HepG2 (cell line): ENCODE measurements around the gene CDH13. TPM values are rescaled to one million over a fixed set of nuclear protein-coding genes. Genes with fewer than 3 reads are reported as not detected.
A peak's percentile ranks its signal among the peaks of the same experiment; 100 is the strongest.

Experiments used
- ATAC-seq: fragments of 200-7000 bp; cut with Tn5 transposase; 3 replicates; pipeline ENCODE4 v1.9.1; 2020; ENCODE audit warnings: mild to moderate bottlenecking, moderate library complexity
- BruUV-seq: library from RNA; stranded (reverse); fragments of 400-500 nt; replicated peaks from 2 replicates; lab custom pipeline; 2021; lab: Mats Ljungman, UMichigan
- CTCF ChIA-PET: fragments of 300-600 bp; formaldehyde crosslinking; extraction: SDS; loops from one replicate; lab custom pipeline; 2021; ENCODE audit warnings: low total read pairs, inconsistent platforms, low intra/inter-chr PET ratio; lab: Yijun Ruan, JAX
- POLR2A ChIA-PET: fragments of 350-600 bp; sonication (Branson Sonifier 250); formaldehyde crosslinking; loops from one replicate; lab custom pipeline; 2020; ENCODE audit warnings: antibody characterized with exemption, inconsistent platforms; lab: Yijun Ruan, JAX
- DNase-seq: peaks from one replicate; pipeline ENCODE4 v3.0.0-alpha.2; 2015; ENCODE audit warnings: low spot score
- FAIRE-seq: peaks from 3 replicates; lab custom pipeline; 2011; peaks lifted over from hg19 to GRCh38; lab: Jason Lieb, UNC
- H2AFZ ChIP-seq: one replicate; pipeline ENCODE4 v1.6.1; 2011; ENCODE audit warnings: low read length, inconsistent platforms
- H3K27ac ChIP-seq: fragments of 300-600 bp; 3 replicates; pipeline ENCODE4 v1.8.0; 2011; ENCODE audit warnings: mixed run types, mild to moderate bottlenecking, mixed read lengths, low read length, inconsistent platforms; ENCODE audit not compliant: insufficient read depth; ENCODE audit errors: extremely low read length
- H3K27me3 ChIP-seq, 2 experiments: fragments of 200-600 bp in 1 of 2; 2 replicates in 1 of 2; 3 replicates in 1 of 2; pipeline versions ENCODE4 v1.6.0 to v1.8.0; 2011; ENCODE audit warnings: low read length in 2 of 2, mild to moderate bottlenecking in 2 of 2, moderate library complexity in 2 of 2, inconsistent platforms in 1 of 2; ENCODE audit not compliant: insufficient read depth in 2 of 2, control insufficient read depth in 1 of 2
- H3K36me3 ChIP-seq, 2 experiments: fragments of 200-600 bp in 1 of 2; replicated peaks in 1 of 2; 2 replicates in 1 of 2; 3 replicates in 1 of 2; pipeline versions ENCODE4 v1.5.1 to v1.8.0; 2011; ENCODE audit warnings: low read length in 2 of 2, inconsistent platforms in 1 of 2; ENCODE audit not compliant: insufficient read depth in 2 of 2, control insufficient read depth in 1 of 2
- H3K4me1 ChIP-seq: 2 replicates; pipeline ENCODE4 v1.5.1; 2012; ENCODE audit warnings: low read length, inconsistent platforms; ENCODE audit not compliant: insufficient read depth
- H3K4me2 ChIP-seq: 2 replicates; pipeline ENCODE4 v1.6.0; 2011; ENCODE audit warnings: low read depth, low read length, inconsistent platforms
- H3K4me3 ChIP-seq, 3 experiments: fragments of 200-600 bp in 1 of 3; sonication (generic), shearing (Covaris generic) in 1 of 3; replicated peaks in 1 of 3; 2 replicates each; pipeline ENCODE4 v1.5.1; 2011 to 2016; ENCODE audit warnings: low read length in 3 of 3, inconsistent platforms in 2 of 3, low read depth in 2 of 3, mild to moderate bottlenecking in 2 of 3, control low read depth in 1 of 3, mixed read lengths in 1 of 3; ENCODE audit not compliant: insufficient read depth in 1 of 3
- H3K79me2 ChIP-seq: one replicate; pipeline ENCODE4 v1.6.1; 2011; ENCODE audit warnings: low read length, inconsistent platforms; ENCODE audit not compliant: insufficient read depth
- H3K9ac ChIP-seq: 2 replicates; pipeline ENCODE4 v1.6.0; 2011; ENCODE audit warnings: mild to moderate bottlenecking, low read depth, low read length, inconsistent platforms; ENCODE audit not compliant: insufficient read depth
- H3K9me3 ChIP-seq: 2 replicates; pipeline ENCODE4 v1.5.1; 2012; ENCODE audit warnings: mild to moderate bottlenecking, low read length
- H4K20me1 ChIP-seq: 2 replicates; pipeline ENCODE4 v1.6.0; 2011; ENCODE audit warnings: inconsistent platforms, mild to moderate bottlenecking, low read length, moderate library complexity; ENCODE audit not compliant: insufficient read depth
- CHD4 ChIP-seq: fragments of 200-600 bp; sonication (generic); IDR thresholded peaks from 2 replicates; pipeline ENCODE4 v1.7.0; 2017; ENCODE audit warnings: mild to moderate bottlenecking, low read length, borderline replicate concordance
- FOSL2 ChIP-seq: sonication (generic); formaldehyde crosslinking; IDR thresholded peaks from 2 replicates; pipeline ENCODE4 v1.4.0; 2020; ENCODE audit warnings: missing genetic modification reagents
- HNF1A ChIP-seq, 2 experiments: sonication (generic) in 1 of 2; formaldehyde crosslinking in 1 of 2; IDR thresholded peaks; 2 replicates each; pipeline versions ENCODE4 v1.4.0 to v1.6.1; 2016 to 2020; ENCODE audit warnings: borderline replicate concordance in 1 of 2, low read depth in 1 of 2, mild to moderate bottlenecking in 1 of 2, missing genetic modification reagents in 1 of 2
- ISX ChIP-seq: sonication (generic); formaldehyde crosslinking; conservative IDR thresholded peaks from 2 replicates; pipeline ENCODE4 v1.5.0; 2020; ENCODE audit warnings: missing genetic modification reagents
- NFYB ChIP-seq: sonication (generic); formaldehyde crosslinking; IDR thresholded peaks from 2 replicates; pipeline ENCODE4 v1.4.0; 2020; ENCODE audit warnings: missing genetic modification reagents
- YEATS2 ChIP-seq: sonication (generic); formaldehyde crosslinking; IDR thresholded peaks from 2 replicates; pipeline ENCODE4 v1.4.0; 2020; ENCODE audit warnings: missing genetic modification reagents, borderline replicate concordance
- ZMAT3 ChIP-seq: sonication (generic); formaldehyde crosslinking; conservative IDR thresholded peaks from 2 replicates; pipeline ENCODE4 v1.7.0; 2021; ENCODE audit warnings: missing genetic modification reagents
- ZNF75D ChIP-seq: sonication (generic); formaldehyde crosslinking; IDR thresholded peaks from 2 replicates; pipeline ENCODE4 v1.8.1; 2023; ENCODE audit warnings: missing genetic modification reagents, mild to moderate bottlenecking, borderline replicate concordance
- ZNF776 ChIP-seq: sonication (generic); formaldehyde crosslinking; IDR thresholded peaks from 2 replicates; pipeline ENCODE4 v1.4.0; 2020; ENCODE audit warnings: mild to moderate bottlenecking, missing genetic modification reagents
- WGBS: methylation state at CpG from one replicate; pipeline ENCODE4 v1.1.6; 2017; ENCODE audit warnings: low lambda C conversion rate; 5-methylcytosine and 5-hydroxymethylcytosine counted together
- in situ Hi-C: cut with HindIII; loops from 2 replicates; pipeline ENCODE4 v1.10.0; 2017; ENCODE audit warnings: low pct_unique_long_range_greater_than_20kb; ENCODE audit not compliant: extremely low pct_ligation_motif_present
- intact Hi-C: fragments of 100-400 bp; cut with micrococcal nuclease; formaldehyde crosslinking; loops from one replicate; pipeline ENCODE4 v1.10.0; 2022; ENCODE audit not compliant: unreplicated experiment
- polyA plus RNA-seq, 8 experiments: library from polyadenylated mRNA; depleted of rRNA in 3 of 8; stranded (reverse) in 7 of 8; unstranded in 1 of 8; fragments of >200 nt; fragmentation: Illumina TruSeq in 4 of 8; extraction: Trizol in 4 of 8; gene quantifications; 2 replicates each; pipeline versions ENCODE4 v1.2.1 to v1.2.3, GENCODE V29; 2011 to 2016; ENCODE audit warnings: low read depth in 4 of 8, missing spikeins in 1 of 8, mixed read lengths in 1 of 8; ENCODE audit not compliant: insufficient read depth in 1 of 8
- total RNA-seq, 5 experiments: library from RNA; depleted of rRNA; stranded (reverse); fragments of >200 nt; fragmentation: Illumina TruSeq; extraction: Trizol; gene quantifications; 2 replicates each; pipeline ENCODE4 v1.2.3, GENCODE V29; 2016; ENCODE audit warnings: low read depth in 1 of 5
- TF ChIP-seq, protein P1 (sequence below): fragments of 450-650 bp; IDR thresholded peaks from 2 replicates; pipeline ENCODE4 v1.6.1; 2016
- TF ChIP-seq, protein P2 (sequence below): IDR thresholded peaks from 2 replicates; pipeline ENCODE4 v1.6.1; 2016; ENCODE audit warnings: low read depth, control low read depth

The CDH13 gene
- total and polyA plus RNA-seq, 2 of the 13 experiments (the other 11 are each of a cell fraction or from before 2014, with no cell fraction given), result not detected

GRCh38 chr16:83348991-83349390 is 722.2 kb downstream of the CDH13 start:
- DNase-seq, result no peak
- CTCF ChIA-PET, result no interaction called here
- no peaks in the 10 kb centered on the region for H3K4me1 ChIP-seq
- no peaks in the 10 kb centered on the region for H4K20me1 ChIP-seq
- H3K79me2 ChIP-seq, result no peaks in the 10 kb centered on the region
- TF ChIP-seq, protein P1, sequence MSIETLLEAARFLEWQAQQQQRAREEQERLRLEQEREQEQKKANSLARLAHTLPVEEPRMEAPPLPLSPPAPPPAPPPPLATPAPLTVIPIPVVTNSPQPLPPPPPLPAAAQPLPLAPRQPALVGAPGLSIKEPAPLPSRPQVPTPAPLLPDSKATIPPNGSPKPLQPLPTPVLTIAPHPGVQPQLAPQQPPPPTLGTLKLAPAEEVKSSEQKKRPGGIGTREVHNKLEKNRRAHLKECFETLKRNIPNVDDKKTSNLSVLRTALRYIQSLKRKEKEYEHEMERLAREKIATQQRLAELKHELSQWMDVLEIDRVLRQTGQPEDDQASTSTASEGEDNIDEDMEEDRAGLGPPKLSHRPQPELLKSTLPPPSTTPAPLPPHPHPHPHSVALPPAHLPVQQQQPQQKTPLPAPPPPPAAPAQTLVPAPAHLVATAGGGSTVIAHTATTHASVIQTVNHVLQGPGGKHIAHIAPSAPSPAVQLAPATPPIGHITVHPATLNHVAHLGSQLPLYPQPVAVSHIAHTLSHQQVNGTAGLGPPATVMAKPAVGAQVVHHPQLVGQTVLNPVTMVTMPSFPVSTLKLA, result peak; percentile 47; the same call in 1 of the 2 replicates
- no peak for TF ChIP-seq YEATS2 (CRISPR knock-in tag)
- TF ChIP-seq, all 625 proteins: peak for 1
- WGBS, result 37% methylated on average over 4 of the region's 5 CpGs
- in situ Hi-C loops, result no loop called here
- Histone ChIP-seq H3K27me3 (peaks cover 0 to 5% of the 10 kb centered on the region in 2 experiments; a peak in 1 of 5 replicates), H3K9me3 (no peaks in the 10 kb centered on the region), H3K36me3 (no peaks in the 10 kb centered on the region), H3K27ac (no peak overlapping the region), H3K9ac (no peak overlapping the region), H2AFZ (no peak overlapping the region), H3K4me2 (no peak overlapping the region), H3K4me3 (no peak overlapping the region)
- intact Hi-C loops, result no loop called here
- ATAC-seq (no peak), FAIRE-seq (no peak)
- no TSS peak for BruUV-seq
- POLR2A ChIA-PET, result no interaction called here

- Histone ChIP-seq H3K36me3 (no peaks in the 10 kb centered on the region), H3K4me3 (no peak overlapping the region), H3K27me3 (no peaks in the 10 kb centered on the region; a peak in 1 of 5 replicates), H3K4me2 (no peak overlapping the region), H3K9ac (no peak overlapping the region), H4K20me1 (no peaks in the 10 kb centered on the region), H3K9me3 (no peaks in the 10 kb centered on the region), H3K79me2 (no peaks in the 10 kb centered on the region), H3K27ac (no peak overlapping the region), H2AFZ (no peak overlapping the region), H3K4me1 (no peaks in the 10 kb centered on the region)
- ChIA-PET CTCF (no interaction called here), POLR2A (no interaction called here)
- no peak for DNase-seq
- BruUV-seq, result no TSS peak
- WGBS, result 1% methylated on average over 5 of the region's 5 CpGs
- intact Hi-C loops, result no loop called here
- ATAC-seq, result no peak
- in situ Hi-C loops, result no loop called here
- no peak for FAIRE-seq
- TF ChIP-seq CHD4 (no peak), ZNF75D (CRISPR knock-in tag) (no peak), HNF1A (IDR thresholded peaks at IDR 0.05; ENCODE audit: low read depth) (no peak), HNF1A (CRISPR knock-in tag; IDR thresholded peaks at IDR 0.05; ENCODE audit: borderline replicate concordance) (no peak), ZMAT3 (CRISPR knock-in tag) (no peak), NFYB (CRISPR knock-in tag) (no peak), ZNF776 (no peak), FOSL2 (no peak), ISX (no peak)
- TF ChIP-seq, protein P2, sequence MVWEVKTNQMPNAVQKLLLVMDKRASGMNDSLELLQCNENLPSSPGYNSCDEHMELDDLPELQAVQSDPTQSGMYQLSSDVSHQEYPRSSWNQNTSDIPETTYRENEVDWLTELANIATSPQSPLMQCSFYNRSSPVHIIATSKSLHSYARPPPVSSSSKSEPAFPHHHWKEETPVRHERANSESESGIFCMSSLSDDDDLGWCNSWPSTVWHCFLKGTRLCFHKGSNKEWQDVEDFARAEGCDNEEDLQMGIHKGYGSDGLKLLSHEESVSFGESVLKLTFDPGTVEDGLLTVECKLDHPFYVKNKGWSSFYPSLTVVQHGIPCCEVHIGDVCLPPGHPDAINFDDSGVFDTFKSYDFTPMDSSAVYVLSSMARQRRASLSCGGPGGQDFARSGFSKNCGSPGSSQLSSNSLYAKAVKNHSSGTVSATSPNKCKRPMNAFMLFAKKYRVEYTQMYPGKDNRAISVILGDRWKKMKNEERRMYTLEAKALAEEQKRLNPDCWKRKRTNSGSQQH, result no peak
Observed at GRCh38 chr16:83350481-83350880, 723.7 kb downstream of the CDH13 start.
